Non-pigmented ciliary epithelial cell (primary cell): ENCODE results near the gene UNC5C.

Source experiments
- DNase-seq: peaks from one replicate; pipeline ENCODE4 v3.0.0-alpha.2; 2010; ENCODE audit warnings: low read depth

Gene UNC5C

GRCh38 chr4:95517576-95518345, 31.0 kb downstream of the UNC5C start:
- no peak for DNase-seq

DNA sequence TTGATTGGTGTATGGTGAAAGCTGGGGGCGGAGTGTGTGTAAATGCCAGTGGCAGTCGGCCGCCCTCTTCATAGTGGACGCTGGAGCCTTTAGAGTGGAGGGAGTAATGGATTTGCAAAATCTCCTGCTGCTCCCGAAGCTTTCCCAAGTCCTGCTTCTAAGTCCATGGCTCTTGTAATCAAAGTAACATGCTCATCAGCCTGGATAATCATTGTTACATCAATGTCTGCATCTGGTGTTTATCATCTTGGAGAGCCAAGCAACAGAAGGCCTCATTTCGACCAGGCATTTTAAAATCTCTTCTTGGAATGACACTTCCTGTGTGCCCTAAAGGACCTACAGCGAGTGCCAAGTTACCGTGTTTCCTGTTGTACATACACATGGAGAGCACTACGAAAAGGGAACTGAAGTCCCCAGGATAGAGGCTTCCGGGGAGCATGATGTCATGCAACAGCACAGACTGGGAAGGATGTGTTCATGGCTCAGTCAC, 32.2 kb downstream of the UNC5C start:
- DNase-seq, result no peak

DNA sequence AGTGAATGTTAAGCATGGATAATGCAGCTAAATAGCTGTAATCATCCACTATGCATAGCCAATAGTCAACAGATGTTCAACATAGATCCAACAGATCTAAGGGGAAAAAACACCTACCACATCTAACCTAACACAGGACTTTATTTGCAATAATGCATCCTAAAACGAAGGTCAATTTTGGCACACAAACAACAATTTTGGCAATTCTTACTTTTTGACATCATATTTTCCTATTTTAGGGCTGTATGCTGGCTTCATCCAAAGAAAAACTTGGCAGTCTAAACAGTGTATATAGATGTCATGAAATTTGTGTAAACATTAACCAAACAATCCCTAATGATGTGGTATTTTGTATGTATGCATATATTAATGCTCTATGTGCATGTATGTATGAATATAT, 33.2 kb downstream of the UNC5C start:
- no peak for DNase-seq

GRCh38 chr4:95513022-95513421, 35.8 kb downstream of the UNC5C start:
- no peak for DNase-seq

- DNase-seq, result no peak
These were observed 37.3 kb downstream of the UNC5C start for GRCh38 chr4:95511477-95511876.

- DNase-seq, result no peak
These were observed 37.9 kb downstream of the UNC5C start for GRCh38 chr4:95510877-95511276.

GRCh38 chr4:95510145-95510544, 38.6 kb downstream of the UNC5C start:
- no peak for DNase-seq

GRCh38 chr4:95508421-95508820, 40.4 kb downstream of the UNC5C start:
- DNase-seq, result peak; percentile 62

DNA sequence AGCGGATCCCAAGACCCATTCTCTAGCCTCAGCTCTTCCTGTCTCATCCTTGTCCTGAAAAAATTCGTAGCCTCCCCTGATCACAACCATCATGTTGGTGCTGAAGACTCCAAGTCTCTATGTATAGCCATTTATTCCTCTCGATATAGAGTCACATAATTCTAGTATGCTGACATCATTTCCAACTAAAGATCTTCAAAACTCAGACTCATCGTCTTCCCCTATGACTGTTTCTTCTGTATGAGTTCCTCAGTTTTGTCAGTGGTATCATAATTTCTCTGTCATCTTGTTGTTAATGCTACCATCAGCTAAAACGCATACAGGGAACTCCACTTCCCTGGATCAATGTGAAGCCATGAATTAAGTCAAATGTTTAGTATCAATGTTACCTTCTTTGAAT, 41.2 kb downstream of the UNC5C start:
- DNase-seq, result no peak

- no peak for DNase-seq
These were observed 41.6 kb downstream of the UNC5C start for GRCh38 chr4:95507147-95507546.

DNA sequence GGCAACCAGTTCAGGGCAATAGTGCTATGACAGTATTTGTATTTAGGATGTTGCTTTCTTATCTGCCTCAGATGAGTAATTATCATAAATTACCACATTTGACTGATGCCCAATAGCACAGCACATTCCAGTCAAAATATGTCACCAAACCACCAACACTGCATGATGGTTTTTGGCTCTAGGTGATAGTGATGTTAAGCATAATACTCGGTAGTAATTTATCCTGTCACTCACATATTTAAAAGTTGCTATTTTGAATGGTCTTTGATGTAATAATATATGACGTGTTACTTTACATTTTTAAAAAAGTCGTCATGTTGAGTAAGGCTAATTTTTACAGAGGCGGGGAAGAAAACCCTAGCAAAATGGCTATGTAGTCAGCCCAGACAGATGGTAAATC, 42.5 kb downstream of the UNC5C start:
- DNase-seq, result no peak

DNA sequence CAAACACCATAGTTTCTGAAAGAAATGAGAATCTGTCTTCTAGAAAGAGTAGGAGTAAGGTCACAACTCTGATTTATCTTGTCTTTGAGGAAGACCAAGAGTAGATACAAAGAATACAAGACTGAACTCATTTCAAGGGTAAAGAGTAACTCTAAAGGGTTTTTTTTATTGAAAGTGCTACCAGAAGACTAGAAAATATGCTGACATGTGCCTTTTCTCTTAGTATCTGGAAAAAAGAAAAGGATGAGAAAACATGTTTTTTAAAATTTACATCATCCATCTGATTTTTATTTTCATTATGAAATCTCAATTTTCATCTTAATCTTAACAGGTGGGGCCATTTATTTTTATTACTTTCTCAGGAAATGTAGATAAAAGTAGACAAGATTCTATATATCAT, 43.0 kb downstream of the UNC5C start:
- DNase-seq, result no peak

DNA sequence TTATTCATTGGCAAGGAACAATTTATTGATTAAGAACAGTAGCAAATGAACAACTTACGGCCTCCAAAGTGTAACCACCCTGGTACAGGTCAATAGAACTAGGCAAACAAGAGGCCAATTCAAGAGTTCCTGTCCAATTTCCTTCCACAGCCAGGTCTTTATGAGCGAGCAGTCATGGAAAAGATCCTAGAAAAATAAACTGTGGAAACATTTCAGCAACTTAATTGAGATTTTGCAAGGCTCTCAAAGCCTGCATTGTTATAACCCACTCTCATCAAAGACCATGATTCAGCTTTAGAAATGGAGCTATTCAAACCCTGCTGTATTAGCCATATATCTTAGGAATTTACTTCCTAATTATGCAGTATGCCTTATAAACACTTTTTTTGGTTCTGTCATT, 43.6 kb downstream of the UNC5C start:
- no peak for DNase-seq

DNA sequence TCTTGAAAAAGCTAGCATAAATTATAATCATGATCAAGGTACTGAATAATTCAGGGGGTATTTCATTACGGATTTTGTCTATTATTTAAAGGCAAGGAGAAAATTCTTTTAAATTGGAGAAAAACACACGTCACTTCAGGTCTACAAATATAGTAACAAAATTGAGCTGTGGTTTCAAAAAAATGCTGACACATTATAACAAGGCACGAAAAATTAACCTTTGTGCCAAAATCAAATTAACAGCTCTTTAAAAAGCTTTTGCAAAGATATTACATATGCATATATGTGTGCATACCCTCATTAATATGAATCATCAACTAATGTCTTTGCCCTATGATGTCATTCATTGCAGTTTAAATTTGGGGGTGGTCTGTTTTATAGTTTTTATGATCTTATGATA, 44.3 kb downstream of the UNC5C start:
- DNase-seq, result no peak

DNA sequence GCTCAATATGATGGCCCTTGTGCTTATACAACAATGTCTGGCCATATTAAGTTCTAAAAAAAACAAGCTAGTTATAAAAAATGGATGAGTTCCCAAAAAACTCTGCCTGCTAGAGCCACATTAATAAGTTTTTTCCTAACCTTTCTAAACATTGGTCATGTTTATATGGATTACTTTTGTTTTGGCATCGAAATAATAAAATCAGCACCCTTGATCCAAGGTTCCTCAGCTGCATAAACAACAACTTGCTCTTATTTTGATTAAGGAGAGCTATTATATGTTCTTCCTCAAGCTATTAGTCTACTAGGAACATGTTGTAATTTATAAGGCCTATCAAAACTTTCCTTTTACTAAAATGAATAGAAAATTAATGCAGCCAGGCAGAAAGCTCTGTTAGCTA, 48.4 kb downstream of the UNC5C start:
- DNase-seq, result no peak

DNA sequence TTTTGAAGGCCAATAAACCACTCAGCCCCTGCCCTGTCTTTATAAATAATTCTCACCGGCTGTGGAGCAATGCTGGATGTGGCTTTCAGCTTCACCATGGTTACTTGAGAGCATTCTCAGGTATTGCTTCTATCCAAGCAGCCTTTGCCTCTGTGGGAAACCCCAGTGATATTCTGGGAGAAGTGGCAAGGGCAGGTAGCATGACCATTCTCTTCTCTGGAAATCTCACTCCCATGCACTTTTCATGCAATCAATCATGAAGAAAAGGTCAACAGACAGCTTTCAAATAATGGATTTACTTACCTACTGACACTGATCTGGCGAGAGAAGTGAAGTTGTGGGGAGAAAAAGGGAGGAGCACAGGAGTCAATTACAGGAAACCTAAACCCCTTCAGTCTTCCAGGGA, 49.5 kb downstream of the UNC5C start:
- no peak for DNase-seq

DNA sequence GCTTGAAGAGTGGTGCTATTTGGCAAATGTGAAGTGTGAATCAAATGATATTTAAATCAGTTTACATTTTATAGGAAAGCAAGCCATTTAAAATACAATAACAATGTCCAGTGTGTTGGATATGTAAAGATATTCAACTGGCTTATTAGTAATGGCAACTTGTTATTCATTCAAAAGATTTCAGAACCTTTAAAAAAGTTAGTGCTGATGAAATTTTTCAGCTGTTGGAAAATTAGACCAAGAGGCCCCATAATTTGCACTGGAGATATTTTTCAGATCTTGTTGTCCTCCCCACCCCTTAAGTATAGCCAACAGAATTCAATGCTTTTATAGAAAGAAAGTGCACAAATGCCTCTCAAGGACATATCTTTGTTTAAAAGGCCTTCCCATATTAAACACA, 54.6 kb downstream of the UNC5C start:
- no peak for DNase-seq

GRCh38 chr4:95478679-95479078, 70.1 kb downstream of the UNC5C start:
- DNase-seq, result no peak

- no peak for DNase-seq
These were observed 72.7 kb downstream of the UNC5C start for GRCh38 chr4:95476121-95476520.

- no peak for DNase-seq
These were observed 76.2 kb downstream of the UNC5C start for GRCh38 chr4:95472534-95472933.

GRCh38 chr4:95470622-95471021, 78.2 kb downstream of the UNC5C start:
- DNase-seq, result no peak

DNA sequence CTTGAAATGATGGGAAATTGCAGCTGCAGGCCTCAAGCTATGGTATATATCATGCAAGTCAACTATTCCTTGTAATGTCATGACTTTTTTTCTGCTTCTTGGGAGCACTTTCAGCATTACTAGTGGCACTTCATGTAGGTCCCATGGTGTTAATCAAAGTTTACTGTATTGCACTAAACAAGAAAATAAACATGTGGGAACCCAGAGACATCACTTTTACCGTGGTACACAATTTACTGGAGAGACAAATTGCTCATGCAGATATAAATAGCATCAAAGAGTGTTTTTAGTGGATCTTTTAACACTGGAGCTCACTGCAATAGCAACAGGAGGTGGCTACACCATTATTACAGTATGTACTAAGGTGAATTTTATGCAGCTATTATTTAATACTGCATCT, 79.2 kb downstream of the UNC5C start:
- DNase-seq, result no peak

GRCh38 chr4:95466791-95467190, 82.0 kb downstream of the UNC5C start:
- no peak for DNase-seq

DNA sequence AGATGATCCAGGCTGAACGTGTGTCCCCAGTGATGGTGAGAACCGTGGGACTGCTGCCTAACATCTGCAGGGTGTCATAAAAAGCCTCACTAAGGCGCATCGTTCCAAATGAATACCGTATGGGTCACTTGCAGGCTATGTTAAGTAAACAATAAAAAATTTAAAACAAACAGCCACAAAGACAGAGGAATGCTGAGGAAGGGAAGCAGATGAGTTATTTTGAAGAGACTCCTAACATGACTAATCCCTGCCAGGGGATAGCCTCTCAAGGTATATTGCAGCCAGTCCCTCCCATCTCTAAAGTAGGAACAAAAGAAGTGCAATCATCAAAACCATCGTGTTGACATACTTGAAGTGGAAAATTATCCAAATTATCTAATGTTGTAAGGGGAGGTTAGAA, 83.8 kb downstream of the UNC5C start:
- DNase-seq, result no peak
